Prostate gland (tissue), 2 donors: Measurements from ENCODE around the gene NRXN3. TPM values are rescaled to one million over a fixed set of nuclear protein-coding genes. Genes with fewer than 3 reads are reported as not detected.
A peak's percentile ranks its signal among the peaks of the same experiment; 100 is the strongest.

Experiments
- DNase-seq: peaks from one replicate; pipeline ENCODE4 v3.0.0-alpha.2; 2019; ENCODE audit warnings: low spot score
- H3K27ac ChIP-seq, 2 donors: fragments of 200-600 bp; sonication (generic); 2 replicates each; pipeline ENCODE4 v1.5.1; 2017 to 2019
- H3K27me3 ChIP-seq: fragments of 200-600 bp; sonication (generic); replicated peaks from 2 replicates; pipeline ENCODE4 v1.5.1; 2019; ENCODE audit not compliant: insufficient read depth
- H3K36me3 ChIP-seq, 2 donors: fragments of 200-600 bp; sonication (generic); 1 replicate in 1 of 2; 2 replicates in 1 of 2; pipeline versions ENCODE4 v1.5.1 to v1.8.1; 2017 to 2019
- H3K4me1 ChIP-seq: fragments of 200-600 bp; sonication (generic); replicated peaks from 2 replicates; pipeline ENCODE4 v1.5.1; 2019
- H3K4me3 ChIP-seq, 2 donors: fragments of 200-600 bp; sonication (generic); 2 replicates each; pipeline ENCODE4 v1.5.1; 2017 to 2019
- H3K9me3 ChIP-seq: fragments of 200-600 bp; sonication (generic); 2 replicates; pipeline ENCODE4 v1.5.1; 2017
- POLR2A ChIP-seq: fragments of 450-650 bp; IDR thresholded peaks from one replicate; pipeline ENCODE4 v1.6.1; 2016; ENCODE audit warnings: antibody characterized with exemption, mild to moderate bottlenecking
- POLR2AphosphoS5 ChIP-seq: sonication (generic); formaldehyde crosslinking; IDR thresholded peaks from one replicate; pipeline ENCODE4 v1.6.1; 2017; ENCODE audit warnings: antibody characterized with exemption
- WGBS: methylation state at CpG from one replicate; pipeline ENCODE4 v1.1.5; 2018; 5-methylcytosine and 5-hydroxymethylcytosine counted together
- intact Hi-C: fragments of 100-400 bp; cut with DNase I; formaldehyde crosslinking; loops from one replicate; pipeline ENCODE4 v1.14.2; 2022
- total RNA-seq, 2 donors: library from RNA; depleted of rRNA; stranded (reverse); fragments of >200 nt; gene quantifications; one replicate each; pipeline ENCODE4 v1.1.0, GENCODE V29; 2016
- TF ChIP-seq, protein P1 (sequence below), 4 experiments: fragments of 200-600 bp in 2 of 4; fragments of 450-650 bp in 2 of 4; sonication (generic) in 2 of 4; IDR thresholded peaks; 1 replicate in 3 of 4; 2 replicates in 1 of 4; pipeline ENCODE4 v1.5.1; 2016 to 2019; ENCODE audit warnings: antibody characterized with exemption in 4 of 4, mild to moderate bottlenecking in 2 of 4, moderate library complexity in 2 of 4

Gene NRXN3
- total RNA-seq, 2 donors from 2014 or later: 6.6 to 8.2 TPM

DNA sequence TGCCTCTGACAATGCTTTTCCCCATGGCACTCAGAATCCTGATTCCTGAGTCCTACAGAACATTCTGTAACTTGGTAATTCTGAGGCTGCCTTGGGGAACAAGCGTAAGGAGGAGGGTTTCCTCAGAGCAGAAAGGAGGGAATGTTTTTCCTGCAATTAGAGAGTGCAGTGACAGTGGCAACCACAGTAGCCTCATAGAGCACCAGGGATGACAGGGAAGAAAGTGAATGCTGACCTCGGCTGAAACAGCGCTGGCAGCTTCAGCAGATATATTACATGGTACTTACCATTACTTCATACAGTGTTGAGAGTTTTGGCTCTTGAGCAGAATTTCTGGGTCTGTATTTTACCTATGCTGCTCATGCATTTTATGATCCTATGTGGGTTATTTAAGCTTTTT, 757.1 kb downstream of the NRXN3 start:
- Histone ChIP-seq H3K36me3 (no peaks in the 10 kb centered on the region), H3K4me1 (no peaks in the 10 kb centered on the region), H3K27ac (no peak overlapping the region), H3K27me3 (no peaks in the 10 kb centered on the region), H3K4me3 (no peak overlapping the region), H3K9me3 (no peaks in the 10 kb centered on the region)
- intact Hi-C loops: no loop called here
- no peak for TF ChIP-seq POLR2AphosphoS5
- TF ChIP-seq, protein P1, sequence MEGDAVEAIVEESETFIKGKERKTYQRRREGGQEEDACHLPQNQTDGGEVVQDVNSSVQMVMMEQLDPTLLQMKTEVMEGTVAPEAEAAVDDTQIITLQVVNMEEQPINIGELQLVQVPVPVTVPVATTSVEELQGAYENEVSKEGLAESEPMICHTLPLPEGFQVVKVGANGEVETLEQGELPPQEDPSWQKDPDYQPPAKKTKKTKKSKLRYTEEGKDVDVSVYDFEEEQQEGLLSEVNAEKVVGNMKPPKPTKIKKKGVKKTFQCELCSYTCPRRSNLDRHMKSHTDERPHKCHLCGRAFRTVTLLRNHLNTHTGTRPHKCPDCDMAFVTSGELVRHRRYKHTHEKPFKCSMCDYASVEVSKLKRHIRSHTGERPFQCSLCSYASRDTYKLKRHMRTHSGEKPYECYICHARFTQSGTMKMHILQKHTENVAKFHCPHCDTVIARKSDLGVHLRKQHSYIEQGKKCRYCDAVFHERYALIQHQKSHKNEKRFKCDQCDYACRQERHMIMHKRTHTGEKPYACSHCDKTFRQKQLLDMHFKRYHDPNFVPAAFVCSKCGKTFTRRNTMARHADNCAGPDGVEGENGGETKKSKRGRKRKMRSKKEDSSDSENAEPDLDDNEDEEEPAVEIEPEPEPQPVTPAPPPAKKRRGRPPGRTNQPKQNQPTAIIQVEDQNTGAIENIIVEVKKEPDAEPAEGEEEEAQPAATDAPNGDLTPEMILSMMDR (IDR thresholded peaks at IDR 0.05): no peak
- no peak for TF ChIP-seq POLR2A
- no peak for DNase-seq
- 89% methylated on average over 3 of the region's 3 CpGs for WGBS

DNA sequence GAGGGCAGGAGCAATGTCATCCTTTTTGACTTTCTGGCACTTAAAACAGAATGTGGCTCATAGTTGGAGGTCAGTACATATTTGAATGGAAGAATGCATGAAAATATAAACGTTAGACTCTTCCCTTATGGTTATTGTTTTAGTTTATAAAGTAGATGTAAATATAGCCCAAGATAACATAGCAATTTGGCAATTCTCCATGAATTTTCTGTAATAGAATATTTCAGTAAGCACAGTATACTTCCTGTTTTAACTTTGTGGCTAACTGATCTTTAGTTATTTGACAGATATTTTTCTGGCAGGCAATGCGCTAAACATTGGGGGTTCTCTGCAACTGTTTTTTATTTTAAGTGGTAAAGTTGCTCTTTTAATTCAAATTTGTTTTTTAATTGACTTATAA, 763.0 kb downstream of the NRXN3 start:
- intact Hi-C loops: no loop called here
- H3K9me3 ChIP-seq: no peaks in the 10 kb centered on the region
- no peaks in the 10 kb centered on the region for H3K36me3 ChIP-seq
- TF ChIP-seq POLR2A (no peak), POLR2AphosphoS5 (no peak)
- TF ChIP-seq, protein P1 (IDR thresholded peaks at IDR 0.05): no peak
- H3K4me1 ChIP-seq: no peaks in the 10 kb centered on the region
- no peak overlapping the region for H3K27ac ChIP-seq
- DNase-seq: no peak
- no peak overlapping the region for H3K4me3 ChIP-seq
- H3K27me3 ChIP-seq: no peaks in the 10 kb centered on the region
- WGBS: 43% methylated on average over 2 of the region's 2 CpGs

DNA sequence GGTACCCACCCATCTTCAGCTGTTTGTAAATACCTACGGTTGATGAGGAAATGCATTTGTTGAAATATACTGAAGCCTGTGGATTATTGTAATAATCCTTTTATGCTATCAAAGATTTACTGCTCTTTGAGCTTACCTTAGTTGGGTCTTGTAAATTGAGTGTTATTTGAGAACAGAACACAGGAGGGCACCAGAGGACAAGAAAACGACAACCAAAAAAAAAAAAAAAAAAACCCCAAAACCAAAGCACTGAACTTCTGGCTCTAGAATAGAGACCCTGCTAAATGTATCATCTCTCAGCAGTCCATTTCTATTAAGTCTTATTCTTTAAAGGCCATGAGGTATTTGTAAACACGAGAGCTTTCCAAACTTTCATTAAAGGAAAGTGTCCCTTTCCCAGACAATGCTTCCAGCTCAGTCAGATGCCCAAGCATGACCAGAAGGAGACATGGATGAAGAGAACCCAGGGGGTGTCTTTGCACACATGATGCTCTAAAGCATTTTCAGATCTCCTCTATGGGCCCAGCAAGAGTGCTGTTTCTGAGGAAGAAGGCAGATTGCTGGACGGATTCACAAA, 763.9 kb downstream of the NRXN3 start:
- no peaks in the 10 kb centered on the region for H3K36me3 ChIP-seq
- no peak overlapping the region for H3K4me3 ChIP-seq
- WGBS: 28% methylated on average over 4 of the region's 4 CpGs
- DNase-seq: no peak
- H3K4me1 ChIP-seq: no peaks in the 10 kb centered on the region
- no peaks in the 10 kb centered on the region for H3K27me3 ChIP-seq
- intact Hi-C loops: no loop called here
- no peak for TF ChIP-seq POLR2AphosphoS5
- TF ChIP-seq, protein P1 (IDR thresholded peaks at IDR 0.05): peak in 1 of 4 experiments; percentile 43
- no peak overlapping the region for H3K27ac ChIP-seq
- no peaks in the 10 kb centered on the region for H3K9me3 ChIP-seq

DNA sequence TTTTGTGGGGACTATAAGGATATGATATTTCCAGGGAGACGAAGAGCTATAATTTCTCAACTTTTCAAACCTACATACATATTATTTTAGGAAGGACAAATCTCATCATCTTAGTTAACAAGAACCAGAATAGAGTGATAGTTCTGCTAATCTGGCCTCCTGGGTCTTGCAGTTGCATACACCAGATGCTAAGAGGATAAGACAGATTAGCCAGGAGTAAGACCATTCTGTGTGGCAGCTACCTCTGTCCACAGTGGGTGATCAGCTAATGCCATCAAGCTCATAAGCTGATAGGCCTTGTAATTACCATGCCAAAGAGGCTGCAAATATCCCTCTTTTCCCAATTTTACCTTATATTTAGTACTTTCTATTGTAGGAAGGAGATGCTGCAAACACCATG, 776.8 kb downstream of the NRXN3 start:
- H3K27me3 ChIP-seq: no peaks in the 10 kb centered on the region
- H3K4me3 ChIP-seq: no peak overlapping the region
- no peak overlapping the region for H3K27ac ChIP-seq
- DNase-seq: no peak
- intact Hi-C loops: no loop called here
- H3K4me1 ChIP-seq: no peaks in the 10 kb centered on the region
- no peaks in the 10 kb centered on the region for H3K36me3 ChIP-seq
- 100% methylated on average over 1 of the region's 1 CpG for WGBS
- TF ChIP-seq, protein P1 (IDR thresholded peaks at IDR 0.05): no peak
- TF ChIP-seq POLR2AphosphoS5 (no peak), POLR2A (no peak)
- no peaks in the 10 kb centered on the region for H3K9me3 ChIP-seq

DNA sequence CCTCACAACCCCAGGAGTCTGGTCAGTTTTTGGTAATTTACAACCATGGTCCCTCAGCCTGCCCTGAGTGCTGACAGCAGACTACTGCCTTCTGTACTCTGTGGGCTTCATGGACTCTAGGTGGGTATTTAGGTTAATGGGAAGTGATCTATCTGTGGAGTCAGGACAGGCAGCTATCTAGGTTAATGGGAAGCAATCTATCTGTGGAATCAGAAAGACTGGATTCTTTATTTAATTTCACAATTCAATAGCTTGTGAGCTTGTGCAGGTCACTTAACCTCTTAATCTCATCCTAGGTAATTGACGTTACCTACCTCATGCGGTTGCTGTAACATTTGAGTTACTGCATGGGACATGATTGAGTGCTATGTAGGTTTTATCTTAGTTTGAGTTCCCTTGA, 777.5 kb downstream of the NRXN3 start:
- Histone ChIP-seq H3K4me3 (no peak overlapping the region), H3K27me3 (no peaks in the 10 kb centered on the region), H3K9me3 (no peaks in the 10 kb centered on the region), H3K27ac (no peak overlapping the region), H3K36me3 (no peaks in the 10 kb centered on the region), H3K4me1 (no peaks in the 10 kb centered on the region)
- no peak for DNase-seq
- 89% methylated on average over 2 of the region's 2 CpGs for WGBS
- TF ChIP-seq POLR2AphosphoS5: no peak
- intact Hi-C loops: no loop called here
